Measurements from ENCODE around the gene RARG.

GRCh38 chr12:53231671-53231920 is 413 bp downstream of the RARG start:
- no peak for TF ChIP-seq ZC3H10 (CRISPR knock-in tag; IDR thresholded peaks at IDR 0.05)
- TF ChIP-seq ZNF70 (CRISPR knock-in tag; IDR thresholded peaks at IDR 0.05), result no peak
- no peak for TF ChIP-seq TCF4 (CRISPR knock-in tag; IDR thresholded peaks at IDR 0.05; ENCODE audit: borderline replicate concordance)
- TF ChIP-seq, protein P1, sequence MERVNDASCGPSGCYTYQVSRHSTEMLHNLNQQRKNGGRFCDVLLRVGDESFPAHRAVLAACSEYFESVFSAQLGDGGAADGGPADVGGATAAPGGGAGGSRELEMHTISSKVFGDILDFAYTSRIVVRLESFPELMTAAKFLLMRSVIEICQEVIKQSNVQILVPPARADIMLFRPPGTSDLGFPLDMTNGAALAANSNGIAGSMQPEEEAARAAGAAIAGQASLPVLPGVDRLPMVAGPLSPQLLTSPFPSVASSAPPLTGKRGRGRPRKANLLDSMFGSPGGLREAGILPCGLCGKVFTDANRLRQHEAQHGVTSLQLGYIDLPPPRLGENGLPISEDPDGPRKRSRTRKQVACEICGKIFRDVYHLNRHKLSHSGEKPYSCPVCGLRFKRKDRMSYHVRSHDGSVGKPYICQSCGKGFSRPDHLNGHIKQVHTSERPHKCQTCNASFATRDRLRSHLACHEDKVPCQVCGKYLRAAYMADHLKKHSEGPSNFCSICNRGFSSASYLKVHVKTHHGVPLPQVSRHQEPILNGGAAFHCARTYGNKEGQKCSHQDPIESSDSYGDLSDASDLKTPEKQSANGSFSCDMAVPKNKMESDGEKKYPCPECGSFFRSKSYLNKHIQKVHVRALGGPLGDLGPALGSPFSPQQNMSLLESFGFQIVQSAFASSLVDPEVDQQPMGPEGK (CRISPR knock-in tag; IDR thresholded peaks at IDR 0.05; ENCODE audit: borderline replicate concordance), result no peak
- TF ChIP-seq, protein P2, sequence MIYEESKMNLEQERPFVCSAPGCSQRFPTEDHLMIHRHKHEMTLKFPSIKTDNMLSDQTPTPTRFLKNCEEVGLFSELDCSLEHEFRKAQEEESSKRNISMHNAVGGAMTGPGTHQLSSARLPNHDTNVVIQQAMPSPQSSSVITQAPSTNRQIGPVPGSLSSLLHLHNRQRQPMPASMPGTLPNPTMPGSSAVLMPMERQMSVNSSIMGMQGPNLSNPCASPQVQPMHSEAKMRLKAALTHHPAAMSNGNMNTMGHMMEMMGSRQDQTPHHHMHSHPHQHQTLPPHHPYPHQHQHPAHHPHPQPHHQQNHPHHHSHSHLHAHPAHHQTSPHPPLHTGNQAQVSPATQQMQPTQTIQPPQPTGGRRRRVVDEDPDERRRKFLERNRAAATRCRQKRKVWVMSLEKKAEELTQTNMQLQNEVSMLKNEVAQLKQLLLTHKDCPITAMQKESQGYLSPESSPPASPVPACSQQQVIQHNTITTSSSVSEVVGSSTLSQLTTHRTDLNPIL (CRISPR knock-in tag; IDR thresholded peaks at IDR 0.05; ENCODE audit: low read depth), result no peak
- TF ChIP-seq TOX (CRISPR knock-in tag; IDR thresholded peaks at IDR 0.05; ENCODE audit: borderline replicate concordance), result no peak
- no peak for TF ChIP-seq ZFP30 (CRISPR knock-in tag; IDR thresholded peaks at IDR 0.05)
- TF ChIP-seq ESRRG (CRISPR knock-in tag; IDR thresholded peaks at IDR 0.05), result no peak
- no peak for TF ChIP-seq ZFP3 (CRISPR knock-in tag; IDR thresholded peaks at IDR 0.05)
- TF ChIP-seq, protein P3, sequence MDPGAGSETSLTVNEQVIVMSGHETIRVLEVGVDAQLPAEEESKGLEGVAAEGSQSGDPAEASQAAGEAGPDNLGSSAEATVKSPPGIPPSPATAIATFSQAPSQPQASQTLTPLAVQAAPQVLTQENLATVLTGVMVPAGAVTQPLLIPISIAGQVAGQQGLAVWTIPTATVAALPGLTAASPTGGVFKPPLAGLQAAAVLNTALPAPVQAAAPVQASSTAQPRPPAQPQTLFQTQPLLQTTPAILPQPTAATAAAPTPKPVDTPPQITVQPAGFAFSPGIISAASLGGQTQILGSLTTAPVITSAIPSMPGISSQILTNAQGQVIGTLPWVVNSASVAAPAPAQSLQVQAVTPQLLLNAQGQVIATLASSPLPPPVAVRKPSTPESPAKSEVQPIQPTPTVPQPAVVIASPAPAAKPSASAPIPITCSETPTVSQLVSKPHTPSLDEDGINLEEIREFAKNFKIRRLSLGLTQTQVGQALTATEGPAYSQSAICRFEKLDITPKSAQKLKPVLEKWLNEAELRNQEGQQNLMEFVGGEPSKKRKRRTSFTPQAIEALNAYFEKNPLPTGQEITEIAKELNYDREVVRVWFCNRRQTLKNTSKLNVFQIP (CRISPR knock-in tag; IDR thresholded peaks at IDR 0.05; ENCODE audit: borderline replicate concordance, low read depth), result no peak
- TF ChIP-seq GLIS3 (CRISPR knock-in tag; IDR thresholded peaks at IDR 0.05), result no peak
- no peak for TF ChIP-seq RARB (CRISPR knock-in tag; IDR thresholded peaks at IDR 0.05)
- no peak for TF ChIP-seq SNAI2 (CRISPR knock-in tag; IDR thresholded peaks at IDR 0.05)

Measured in SK-N-SH treated with all-trans-retinoic acid at 6 μM for 48 hours (cell line).